Measurements from ENCODE around the gene ZFAND3.

The ZFAND3 gene

GRCh38 chr6:37794825-37795224 lies 24.7 kb upstream of the ZFAND3 start:
- DNase-seq: no peak

- DNase-seq: no peak
These were observed 20.9 kb upstream of the ZFAND3 start for GRCh38 chr6:37798436-37799262.

GRCh38 chr6:37799263-37799644 lies 20.3 kb upstream of the ZFAND3 start:
- DNase-seq: no peak

DNA sequence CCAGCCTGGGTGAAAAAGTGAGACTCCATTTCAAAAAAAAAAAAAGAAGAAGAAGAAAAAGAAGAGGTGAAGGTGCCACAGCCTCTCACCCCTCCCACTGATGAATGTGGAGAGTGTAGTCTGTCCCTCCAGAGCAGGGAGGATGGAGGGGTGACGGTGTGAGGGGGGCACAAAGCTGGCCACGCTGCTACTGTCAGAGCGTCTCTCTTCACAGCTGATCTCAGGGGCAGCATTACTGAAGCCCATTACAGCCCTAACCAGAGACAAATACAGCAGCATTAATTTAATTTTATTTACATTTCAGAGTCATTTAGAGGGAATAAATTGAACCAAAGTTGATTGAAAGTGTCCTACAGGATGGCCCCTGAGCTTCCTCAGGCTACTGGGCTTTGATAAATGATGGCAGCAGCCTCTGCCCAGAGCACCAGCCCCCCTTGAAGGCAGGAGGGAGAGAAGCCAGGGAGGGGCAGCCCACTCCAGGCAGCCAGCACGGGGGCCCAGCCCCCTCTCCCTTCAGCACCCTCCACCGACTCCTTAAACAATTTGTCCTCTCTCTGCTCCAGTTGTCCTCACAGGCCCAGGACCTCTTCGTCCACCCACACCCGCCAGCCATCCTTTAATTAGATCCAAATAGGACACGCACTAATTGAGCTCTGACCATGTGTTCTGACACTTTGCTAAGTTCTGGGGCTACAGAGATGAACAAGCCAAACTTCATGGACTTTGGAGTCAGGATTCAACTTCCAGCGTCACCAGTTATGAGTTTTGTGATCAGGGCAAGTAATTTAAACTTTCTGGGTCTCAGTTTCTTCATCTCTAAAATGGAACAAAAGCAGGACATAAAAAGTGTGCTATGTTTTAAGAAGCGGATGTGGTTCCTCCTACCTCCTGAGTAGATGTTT lies 18.6 kb upstream of the ZFAND3 start:
- DNase-seq: no peak

- DNase-seq: no peak
These were observed 18.0 kb upstream of the ZFAND3 start for GRCh38 chr6:37801605-37801940.

DNA sequence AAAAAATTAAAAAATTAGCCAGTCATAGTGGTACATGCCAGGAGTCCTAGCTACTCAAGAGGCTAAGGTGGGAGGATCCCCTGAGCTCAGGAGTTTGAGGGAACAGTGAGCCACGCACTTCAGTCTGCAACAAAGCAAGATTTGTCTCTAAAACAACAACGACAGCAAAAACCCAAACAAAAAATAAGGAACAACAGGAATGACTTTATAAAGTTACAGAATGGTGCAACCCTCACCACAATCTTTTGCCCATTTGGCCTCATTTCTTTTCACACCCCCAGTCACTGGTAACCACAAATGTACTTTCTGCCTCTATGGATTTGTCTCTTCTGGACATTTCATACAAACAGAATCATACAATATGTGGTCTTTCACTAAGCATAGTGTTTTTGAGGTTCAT lies 16.7 kb upstream of the ZFAND3 start:
- DNase-seq: no peak

GRCh38 chr6:37804586-37804985 lies 14.9 kb upstream of the ZFAND3 start:
- no peak for DNase-seq

GRCh38 chr6:37806213-37806612 lies 13.3 kb upstream of the ZFAND3 start:
- DNase-seq: no peak

DNA sequence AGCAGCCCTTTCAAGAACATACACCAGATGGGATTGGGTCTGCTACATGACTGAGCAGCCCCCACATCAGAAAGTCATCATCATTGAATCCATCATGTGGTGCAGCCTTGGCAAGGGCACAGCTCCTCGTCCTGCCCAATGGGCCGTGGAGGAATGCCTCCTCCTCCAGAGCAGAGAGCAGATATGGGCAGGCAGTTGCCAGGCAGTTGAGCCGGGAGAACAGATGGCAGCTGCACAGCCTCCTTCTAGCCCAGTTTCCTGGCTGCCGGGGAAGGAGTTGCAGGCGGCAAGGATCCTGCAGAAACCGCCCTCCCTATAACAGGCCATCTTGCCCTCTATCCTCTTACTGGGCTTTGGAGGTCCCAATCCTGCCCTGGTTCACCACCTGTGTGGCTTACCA lies 11.9 kb upstream of the ZFAND3 start:
- DNase-seq: peak in 9 of 56 donors; percentile 3 to 28 (median 12)

DNA sequence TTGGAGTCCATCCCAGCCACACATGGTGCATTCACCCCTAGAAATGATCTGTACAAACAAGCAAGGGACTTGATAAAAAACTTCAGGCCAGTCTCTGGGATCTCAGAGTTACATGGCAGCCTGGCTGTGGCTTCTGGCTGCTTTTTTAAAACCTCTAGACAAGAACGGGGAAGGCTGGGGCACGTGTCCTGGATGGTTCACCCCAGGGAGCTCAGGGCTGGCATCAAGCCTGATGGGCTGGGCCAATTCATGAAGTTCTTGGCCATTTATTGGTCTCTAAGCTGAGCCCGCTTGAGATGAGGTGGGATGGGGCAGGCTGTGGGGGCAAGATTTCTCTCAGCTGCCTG lies 10.4 kb upstream of the ZFAND3 start:
- DNase-seq: peak in 13 of 56 donors; percentile 3 to 37 (median 15)

GRCh38 chr6:37812841-37813240 lies 6.7 kb upstream of the ZFAND3 start:
- DNase-seq: no peak

GRCh38 chr6:37814374-37814773 lies 5.2 kb upstream of the ZFAND3 start:
- no peak for DNase-seq

GRCh38 chr6:37816599-37817375 lies 2.7 kb upstream of the ZFAND3 start:
- DNase-seq: no peak

DNA sequence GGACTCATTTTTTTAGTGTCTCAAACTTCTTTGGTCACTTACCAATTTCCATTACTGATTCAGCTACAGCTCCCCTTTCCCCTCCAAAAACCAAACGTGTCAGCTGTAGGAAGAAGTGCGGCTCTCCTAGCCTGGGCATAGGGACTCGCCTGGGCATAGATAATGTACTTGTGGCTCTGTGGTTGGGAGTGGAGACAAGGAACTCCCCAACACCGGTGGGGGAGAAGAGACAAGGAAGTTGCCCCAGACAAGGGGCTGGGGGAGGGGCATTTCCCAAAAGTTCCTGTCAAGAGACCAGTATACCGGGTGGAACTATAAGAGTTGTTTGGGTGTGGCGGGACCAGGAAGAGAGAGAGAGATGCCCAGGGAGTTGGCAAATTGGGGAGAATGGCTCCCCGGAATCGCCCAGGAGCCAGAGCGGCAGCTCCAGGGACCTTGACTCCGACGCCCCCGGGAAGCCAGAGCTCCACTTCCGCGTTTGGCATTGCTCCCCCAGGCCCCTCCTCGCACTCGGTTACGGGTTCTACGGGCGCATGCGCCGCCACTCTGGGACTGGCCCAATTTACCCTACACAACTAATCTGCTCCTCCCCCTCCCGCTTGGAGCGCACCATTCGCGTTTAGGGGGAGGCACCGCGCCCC lies 871 bp upstream of the ZFAND3 start:
- peak in 55 of 56 donors; percentile 71 to 100 (median 96) for DNase-seq

GRCh38 chr6:37819802-37820717 lies 533 bp downstream of the ZFAND3 start:
- DNase-seq: peak in 35 of 56 donors; percentile 8 to 55 (median 38)

GRCh38 chr6:37820718-37821079 lies 1.2 kb downstream of the ZFAND3 start:
- no peak for DNase-seq

DNA sequence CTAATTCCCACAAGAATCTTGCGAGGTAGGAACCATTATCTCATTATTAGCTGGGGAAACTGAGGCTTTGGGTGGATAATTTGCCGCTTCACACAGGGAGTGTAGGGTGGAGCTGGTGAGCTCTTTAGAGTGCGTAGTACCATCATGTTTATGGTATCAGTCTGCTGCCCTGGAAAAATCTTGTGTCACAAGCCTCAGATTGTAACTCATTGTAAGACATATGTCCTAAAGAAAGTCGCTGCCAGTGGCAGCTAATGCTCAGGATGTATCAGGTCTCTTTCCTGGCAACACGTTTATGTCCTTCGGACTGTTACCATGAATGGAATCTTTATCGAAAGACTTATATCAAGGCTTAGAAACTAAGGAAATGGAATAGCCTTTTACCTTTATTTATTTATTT lies 1.9 kb downstream of the ZFAND3 start:
- no peak for DNase-seq

DNA sequence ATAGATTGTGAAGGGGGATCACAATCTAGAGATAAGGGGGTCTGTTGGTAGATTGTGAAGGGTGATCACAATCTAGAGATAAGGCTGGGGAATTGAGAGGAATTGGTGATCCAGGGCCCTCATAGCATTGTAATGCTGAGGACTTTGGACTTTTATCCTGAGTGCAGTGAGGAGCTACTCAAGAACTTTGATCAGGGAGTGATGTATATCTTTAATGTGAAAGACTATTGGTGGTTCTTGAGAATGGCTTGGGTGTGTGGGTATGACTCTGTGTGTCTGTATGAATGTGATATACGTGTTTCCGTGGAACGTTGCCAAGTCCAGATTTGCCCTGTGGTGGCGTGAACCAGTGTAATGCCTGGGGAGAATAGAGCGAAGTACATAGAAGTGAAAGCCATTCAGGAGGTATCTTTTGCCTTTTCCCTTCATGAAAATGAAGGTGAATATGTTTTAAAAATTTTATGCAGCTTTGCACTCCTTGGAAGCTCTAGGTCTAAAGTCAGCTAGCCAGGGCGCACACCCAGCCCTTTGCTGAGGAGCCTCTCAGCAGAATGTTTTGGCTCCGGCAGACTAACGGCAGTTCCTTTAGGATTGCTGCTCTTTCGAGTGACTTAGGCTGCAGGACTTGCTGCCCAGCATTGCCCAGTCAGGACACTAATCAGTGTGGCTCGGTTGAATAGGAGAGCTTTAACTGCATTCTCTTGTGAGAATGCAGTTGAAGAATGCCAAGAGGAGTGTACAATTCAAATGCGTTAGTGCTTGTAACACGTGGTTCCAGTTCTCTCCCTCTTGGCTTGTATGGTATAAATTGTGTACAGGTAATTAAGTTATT lies 3.5 kb downstream of the ZFAND3 start:
- peak in 2 of 56 donors; percentile 1 to 5 for DNase-seq

GRCh38 chr6:37824170-37824569 lies 4.6 kb downstream of the ZFAND3 start:
- no peak for DNase-seq
